Measurements from ENCODE around the gene FHAD1. TPM values are rescaled to one million over a fixed set of nuclear protein-coding genes. Genes with fewer than 3 reads are reported as not detected.

Gene FHAD1
- total and polyA plus RNA-seq, 2 of the 13 experiments (the other 11 are each of a cell fraction or from before 2014, with no cell fraction given), result not detected

- no peak overlapping the region for H3K27ac ChIP-seq (ENCODE audit: extremely low read length, insufficient read depth, low read length)
- in situ Hi-C loops (cut with HindIII; ENCODE audit: extremely low pct_ligation_motif_present, low pct_unique_long_range_greater_than_20kb) (no loop called here), intact Hi-C loops (cut with micrococcal nuclease; ENCODE audit: unreplicated experiment) (no loop called here)
- no peak for ATAC-seq
- H4K20me1 ChIP-seq (ENCODE audit: insufficient read depth, low read length), result no peaks in the 10 kb centered on the region
- WGBS (ENCODE audit: low lambda C conversion rate), result 27% methylated on average over 14 of the region's 14 CpGs
- CTCF ChIA-PET (ENCODE audit: low intra/inter-chr PET ratio, low total read pairs), result no interaction called here
- H3K9me3 ChIP-seq (ENCODE audit: low read length), result no peaks in the 10 kb centered on the region
- H3K4me3 ChIP-seq (replicated peaks in 1 of 3; ENCODE audit: insufficient read depth in 1 of 3, low read depth in 2 of 3, low read length in 3 of 3), result no peak overlapping the region
- H3K9ac ChIP-seq (ENCODE audit: insufficient read depth, low read depth, low read length), result no peak overlapping the region
- DNase-seq (ENCODE audit: low spot score), result no peak
- peaks cover 14% of the 10 kb centered on the region for H3K4me1 ChIP-seq (ENCODE audit: insufficient read depth, low read length)
- POLR2A ChIA-PET, result no interaction called here
- no peak for FAIRE-seq
- H3K36me3 ChIP-seq (replicated peaks in 1 of 2; ENCODE audit: control insufficient read depth in 1 of 2, insufficient read depth in 2 of 2, low read length in 2 of 2), result no peaks in the 10 kb centered on the region
- H3K4me2 ChIP-seq (ENCODE audit: low read depth, low read length), result no peak overlapping the region
- no TSS peak for BruUV-seq (replicated peaks)
- peaks cover 0 to 46% of the 10 kb centered on the region in 2 experiments; a peak in 4 of 5 replicates for H3K27me3 ChIP-seq (ENCODE audit: control insufficient read depth in 1 of 2, insufficient read depth in 2 of 2, low read length in 2 of 2)
- H3K79me2 ChIP-seq (ENCODE audit: insufficient read depth, low read length), result no peaks in the 10 kb centered on the region
- H2AFZ ChIP-seq (ENCODE audit: low read length), result no peak overlapping the region
- no peak for TF ChIP-seq AGO1 (IDR thresholded peaks at IDR 0.05; ENCODE audit: low read depth, low read length, poor library complexity, severe bottlenecking)
- no peak for TF ChIP-seq ZNF577 (CRISPR knock-in tag; IDR thresholded peaks at IDR 0.05; ENCODE audit: borderline replicate concordance, low read depth)
- TF ChIP-seq ZBTB40 (IDR thresholded peaks at IDR 0.05), result no peak
- no peak for TF ChIP-seq ZBTB40 (CRISPR knock-in tag; IDR thresholded peaks at IDR 0.05)
- 0 out of 2 replicates have a peak, but pooled peaks have one; percentile 23 for TF ChIP-seq RFX3 (CRISPR knock-in tag; IDR thresholded peaks at IDR 0.05)
- TF ChIP-seq PAF1 (CRISPR knock-in tag; IDR thresholded peaks at IDR 0.05), result no peak
- peak; percentile 67; the same call in 1 of the 2 replicates for TF ChIP-seq RFX1 (IDR thresholded peaks at IDR 0.05)
- no peak for TF ChIP-seq NFKB2 (CRISPR knock-in tag; IDR thresholded peaks at IDR 0.05; ENCODE audit: borderline replicate concordance)
- TF ChIP-seq ZNF784 (CRISPR knock-in tag; IDR thresholded peaks at IDR 0.05; ENCODE audit: borderline replicate concordance), result no peak
- TF ChIP-seq ZNF713 (CRISPR knock-in tag; IDR thresholded peaks at IDR 0.05), result no peak
- no peak for TF ChIP-seq FLYWCH1 (CRISPR knock-in tag; IDR thresholded peaks at IDR 0.05)
- no peak for TF ChIP-seq ZNF160 (CRISPR knock-in tag; IDR thresholded peaks at IDR 0.05)
- no peak for TF ChIP-seq ZFP36L2 (CRISPR knock-in tag; IDR thresholded peaks at IDR 0.05)
Measured at GRCh38 chr1:15251857-15252835, 5.1 kb downstream of the FHAD1 start.

Data from HepG2 (cell line).